ENCODE measurements around the gene KNTC1.

The KNTC1 gene

GRCh38 chr12:122665349-122665748 is 138.3 kb downstream of the KNTC1 start:
- Histone ChIP-seq H3K27ac (ENCODE audit: low read length) (no peak overlapping the region), H2AFZ (ENCODE audit: low read depth, low read length) (no peak overlapping the region), H3K79me2 (ENCODE audit: low read length) (no peaks in the 10 kb centered on the region), H4K20me1 (ENCODE audit: insufficient read depth, low read length) (no peaks in the 10 kb centered on the region), H3K4me2 (ENCODE audit: low read length) (no peak overlapping the region), H3K9ac (ENCODE audit: low read length) (no peak overlapping the region), H3K9me3 (ENCODE audit: insufficient read depth, low read length) (no peaks in the 10 kb centered on the region), H3K27me3 (ENCODE audit: low read depth, low read length) (no peaks in the 10 kb centered on the region), H3K4me3 (ENCODE audit: low read length) (no peak overlapping the region), H3K36me3 (replicated peaks; ENCODE audit: low read depth, low read length) (no peaks in the 10 kb centered on the region), H3K4me1 (ENCODE audit: low read length) (no peaks in the 10 kb centered on the region)
- no peak for TF ChIP-seq EZH2phosphoT487 (IDR thresholded peaks at IDR 0.05; ENCODE audit: low read depth)
- TF ChIP-seq, protein P1, sequence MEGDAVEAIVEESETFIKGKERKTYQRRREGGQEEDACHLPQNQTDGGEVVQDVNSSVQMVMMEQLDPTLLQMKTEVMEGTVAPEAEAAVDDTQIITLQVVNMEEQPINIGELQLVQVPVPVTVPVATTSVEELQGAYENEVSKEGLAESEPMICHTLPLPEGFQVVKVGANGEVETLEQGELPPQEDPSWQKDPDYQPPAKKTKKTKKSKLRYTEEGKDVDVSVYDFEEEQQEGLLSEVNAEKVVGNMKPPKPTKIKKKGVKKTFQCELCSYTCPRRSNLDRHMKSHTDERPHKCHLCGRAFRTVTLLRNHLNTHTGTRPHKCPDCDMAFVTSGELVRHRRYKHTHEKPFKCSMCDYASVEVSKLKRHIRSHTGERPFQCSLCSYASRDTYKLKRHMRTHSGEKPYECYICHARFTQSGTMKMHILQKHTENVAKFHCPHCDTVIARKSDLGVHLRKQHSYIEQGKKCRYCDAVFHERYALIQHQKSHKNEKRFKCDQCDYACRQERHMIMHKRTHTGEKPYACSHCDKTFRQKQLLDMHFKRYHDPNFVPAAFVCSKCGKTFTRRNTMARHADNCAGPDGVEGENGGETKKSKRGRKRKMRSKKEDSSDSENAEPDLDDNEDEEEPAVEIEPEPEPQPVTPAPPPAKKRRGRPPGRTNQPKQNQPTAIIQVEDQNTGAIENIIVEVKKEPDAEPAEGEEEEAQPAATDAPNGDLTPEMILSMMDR (IDR thresholded peaks at IDR 0.05; ENCODE audit: low read depth, low read length) = no peak

DNA sequence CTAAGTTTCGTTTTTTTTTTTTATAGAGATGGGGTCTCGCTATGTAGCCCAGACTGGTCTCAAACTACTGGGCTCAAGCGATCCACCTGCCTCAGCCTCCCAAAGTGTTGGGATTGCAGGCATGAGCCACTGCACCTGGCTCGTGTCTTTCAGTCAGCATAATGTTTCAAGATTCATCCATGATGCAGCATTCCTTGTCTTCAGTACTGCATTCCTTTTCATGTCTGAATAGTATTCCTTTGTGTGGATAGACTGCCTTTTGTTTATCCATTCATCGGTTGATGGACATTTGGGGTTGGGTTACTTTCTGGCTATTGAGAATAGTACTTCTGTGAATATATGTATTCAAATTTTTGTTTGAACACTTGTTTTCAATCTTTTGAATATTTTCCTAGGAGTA is 138.7 kb downstream of the KNTC1 start:
- no peaks in the 10 kb centered on the region for H3K79me2 ChIP-seq (ENCODE audit: low read length)
- no peak for TF ChIP-seq EZH2phosphoT487 (IDR thresholded peaks at IDR 0.05; ENCODE audit: low read depth)
- TF ChIP-seq, protein P1 (IDR thresholded peaks at IDR 0.05; ENCODE audit: low read depth, low read length) = no peak
- H3K36me3 ChIP-seq (replicated peaks; ENCODE audit: low read depth, low read length) = no peaks in the 10 kb centered on the region
- no peak overlapping the region for H2AFZ ChIP-seq (ENCODE audit: low read depth, low read length)
- H3K9ac ChIP-seq (ENCODE audit: low read length) = no peak overlapping the region
- no peaks in the 10 kb centered on the region for H3K27me3 ChIP-seq (ENCODE audit: low read depth, low read length)
- no peak overlapping the region for H3K4me3 ChIP-seq (ENCODE audit: low read length)
- H3K27ac ChIP-seq (ENCODE audit: low read length) = no peak overlapping the region
- H4K20me1 ChIP-seq (ENCODE audit: insufficient read depth, low read length) = no peaks in the 10 kb centered on the region
- H3K4me2 ChIP-seq (ENCODE audit: low read length) = no peak overlapping the region
- no peaks in the 10 kb centered on the region for H3K4me1 ChIP-seq (ENCODE audit: low read length)
- H3K9me3 ChIP-seq (ENCODE audit: insufficient read depth, low read length) = no peaks in the 10 kb centered on the region

GRCh38 chr12:122668268-122668667 is 141.2 kb downstream of the KNTC1 start:
- TF ChIP-seq, protein P1 (IDR thresholded peaks at IDR 0.05; ENCODE audit: low read depth, low read length) = no peak
- TF ChIP-seq EZH2phosphoT487 (IDR thresholded peaks at IDR 0.05; ENCODE audit: low read depth) = no peak
- no peak overlapping the region for H3K9ac ChIP-seq (ENCODE audit: low read length)
- H3K27me3 ChIP-seq (ENCODE audit: low read depth, low read length) = no peaks in the 10 kb centered on the region
- H2AFZ ChIP-seq (ENCODE audit: low read depth, low read length) = no peak overlapping the region
- H4K20me1 ChIP-seq (ENCODE audit: insufficient read depth, low read length) = no peaks in the 10 kb centered on the region
- no peaks in the 10 kb centered on the region for H3K79me2 ChIP-seq (ENCODE audit: low read length)
- H3K4me3 ChIP-seq (ENCODE audit: low read length) = no peak overlapping the region
- no peak overlapping the region for H3K4me2 ChIP-seq (ENCODE audit: low read length)
- no peak overlapping the region for H3K27ac ChIP-seq (ENCODE audit: low read length)
- H3K4me1 ChIP-seq (ENCODE audit: low read length) = peaks cover 8% of the 10 kb centered on the region
- H3K36me3 ChIP-seq (replicated peaks; ENCODE audit: low read depth, low read length) = no peaks in the 10 kb centered on the region
- no peaks in the 10 kb centered on the region for H3K9me3 ChIP-seq (ENCODE audit: insufficient read depth, low read length)

GRCh38 chr12:122669397-122670070 is 142.5 kb downstream of the KNTC1 start:
- no peak for TF ChIP-seq EZH2phosphoT487 (IDR thresholded peaks at IDR 0.05; ENCODE audit: low read depth)
- TF ChIP-seq, protein P1 (IDR thresholded peaks at IDR 0.05; ENCODE audit: low read depth, low read length) = no peak
- peaks cover 8% of the 10 kb centered on the region for H3K4me1 ChIP-seq (ENCODE audit: low read length)
- no peaks in the 10 kb centered on the region for H3K36me3 ChIP-seq (replicated peaks; ENCODE audit: low read depth, low read length)
- no peak overlapping the region for H3K4me2 ChIP-seq (ENCODE audit: low read length)
- no peaks in the 10 kb centered on the region for H4K20me1 ChIP-seq (ENCODE audit: insufficient read depth, low read length)
- no peak overlapping the region for H2AFZ ChIP-seq (ENCODE audit: low read depth, low read length)
- H3K27me3 ChIP-seq (ENCODE audit: low read depth, low read length) = no peaks in the 10 kb centered on the region
- H3K9ac ChIP-seq (ENCODE audit: low read length) = no peak overlapping the region
- no peak overlapping the region for H3K4me3 ChIP-seq (ENCODE audit: low read length)
- no peaks in the 10 kb centered on the region for H3K79me2 ChIP-seq (ENCODE audit: low read length)
- H3K9me3 ChIP-seq (ENCODE audit: insufficient read depth, low read length) = no peaks in the 10 kb centered on the region
- no peak overlapping the region for H3K27ac ChIP-seq (ENCODE audit: low read length)
